ENCODE results near the gene ORC2. TPM values are rescaled to one million over a fixed set of nuclear protein-coding genes. Genes with fewer than 3 reads are reported as not detected.

The ORC2 gene
- 15.4 and 15.7 TPM in 2 replicates for total RNA-seq

GRCh38 chr2:200963124-200963917, at the start of gene ORC2:
TSS of gene ORC2 (minus strand) at chr2:200963660. CDS start at chr2:200958123, 5,537 bp downstream.

GRCh38 chr2:200888704-200889625, 74.5 kb downstream of the ORC2 start, which contains the start of the genes NIF3L1 and PPIL3:
TSS of gene NIF3L1 (plus strand) at chr2:200889371. CDS start at chr2:200891944, 2,573 bp downstream.
TSS of gene PPIL3 (minus strand) at chr2:200889077. CDS start at chr2:200887615, 1,462 bp downstream.

GRCh38 chr2:200864176-200865034, 99.1 kb downstream of the ORC2 start, which contains the start of gene CLK1:
TSS of gene CLK1 (minus strand) at chr2:200864658. CDS start at chr2:200861862, 2,796 bp downstream.

Other genes with a start within 250 kb of the ORC2 start
- gene BZW1, start 151.8 kb downstream of the ORC2 start, total RNA-seq, result 567 and 584 TPM in 2 replicates
- gene CLK1, start 99.0 kb downstream of the ORC2 start, total RNA-seq, result 77.5 and 84.1 TPM in 2 replicates
- gene PPIL3, start 74.6 kb downstream of the ORC2 start, total RNA-seq, result 32.6 and 36.1 TPM in 2 replicates
- gene NIF3L1, start 74.3 kb downstream of the ORC2 start, total RNA-seq, result 13.7 and 14.3 TPM in 2 replicates
- gene HYCC2, start 108.0 kb upstream of the ORC2 start, total RNA-seq, result 10.4 and 13.5 TPM in 2 replicates
- gene NDUFB3, start 108.3 kb upstream of the ORC2 start, total RNA-seq, result 116 and 123 TPM in 2 replicates
- gene CFLAR, start 152.5 kb upstream of the ORC2 start, total RNA-seq, result 194 and 279 TPM in 2 replicates
- 21.8 and 25.7 TPM in 2 replicates for gene CASP10, start 219.5 kb upstream of the ORC2 start, total RNA-seq

Data from endothelial cell of coronary artery (primary cell).